Activated CD4-positive, alpha-beta T cell treated with anti-CD3 and anti-CD28 coated beads, Interleukin-2, amount 10 ng/mL, durations not matched to agents 24 days and 14 days (primary cell): ENCODE results near the gene BBS9. TPM values are rescaled to one million over a fixed set of nuclear protein-coding genes. Genes with fewer than 3 reads are reported as not detected.
A peak's percentile ranks its signal among the peaks of the same experiment; 100 is the strongest.

Experiments used
- DNase-seq: peaks from one replicate; pipeline ENCODE4 v3.0.0; 2022
- H3K27ac Mint-ChIP-seq: one replicate; pipeline ENCODE4 v1.8.0; 2022; ENCODE audit warnings: mild to moderate bottlenecking, mixed read lengths
- H3K27me3 Mint-ChIP-seq: one replicate; pipeline ENCODE4 v1.8.0; 2022; ENCODE audit warnings: mixed read lengths
- H3K36me3 Mint-ChIP-seq: one replicate; pipeline ENCODE4 v1.8.0; 2022; ENCODE audit warnings: low read depth, mild to moderate bottlenecking, mixed read lengths
- H3K4me1 Mint-ChIP-seq: one replicate; pipeline ENCODE4 v1.8.0; 2021; ENCODE audit warnings: mixed read lengths
- H3K4me3 Mint-ChIP-seq: one replicate; pipeline ENCODE4 v1.8.0; 2022; ENCODE audit warnings: mild to moderate bottlenecking, moderate library complexity, mixed read lengths
- H3K9me3 Mint-ChIP-seq: one replicate; pipeline ENCODE4 v1.8.0; 2021; ENCODE audit warnings: mixed read lengths
- intact Hi-C: fragments of 100-400 bp; cut with micrococcal nuclease; formaldehyde crosslinking; loops from one replicate; pipeline ENCODE4 v1.15.1; 2023
- total RNA-seq: library from RNA; stranded (reverse); gene quantifications from 2 replicates; pipeline ENCODE4 v1.2.3, GENCODE V29; 2022

BBS9 gene
- total RNA-seq, 1 donor from 2014 or later = 4.3 TPM

DNA sequence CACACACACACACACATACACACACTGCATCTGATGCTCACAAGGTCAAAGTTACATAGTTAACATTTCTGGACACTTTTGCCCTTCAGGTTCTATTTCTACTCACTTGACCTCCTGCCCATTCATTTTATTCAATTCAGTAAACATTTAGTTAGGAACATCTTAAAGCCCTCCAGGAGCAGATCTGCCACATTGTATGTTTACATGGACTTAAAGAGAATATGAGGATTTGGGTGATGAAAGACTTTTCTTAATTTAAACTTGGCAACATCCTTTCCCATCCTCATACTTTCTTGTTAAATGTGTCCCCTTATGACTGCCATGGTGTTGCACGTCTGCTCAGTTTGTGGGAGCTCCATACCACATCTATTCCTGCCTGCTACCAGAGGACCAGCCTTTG, 453.2 kb downstream of the BBS9 start:
- no peak for DNase-seq
- Mint-ChIP-seq H3K27me3 (no peaks in the 10 kb centered on the region), H3K27ac (no peak overlapping the region), H3K9me3 (no peaks in the 10 kb centered on the region), H3K4me3 (no peak overlapping the region), H3K36me3 (no peaks in the 10 kb centered on the region), H3K4me1 (no peaks in the 10 kb centered on the region)
- intact Hi-C loops = no loop called here

DNA sequence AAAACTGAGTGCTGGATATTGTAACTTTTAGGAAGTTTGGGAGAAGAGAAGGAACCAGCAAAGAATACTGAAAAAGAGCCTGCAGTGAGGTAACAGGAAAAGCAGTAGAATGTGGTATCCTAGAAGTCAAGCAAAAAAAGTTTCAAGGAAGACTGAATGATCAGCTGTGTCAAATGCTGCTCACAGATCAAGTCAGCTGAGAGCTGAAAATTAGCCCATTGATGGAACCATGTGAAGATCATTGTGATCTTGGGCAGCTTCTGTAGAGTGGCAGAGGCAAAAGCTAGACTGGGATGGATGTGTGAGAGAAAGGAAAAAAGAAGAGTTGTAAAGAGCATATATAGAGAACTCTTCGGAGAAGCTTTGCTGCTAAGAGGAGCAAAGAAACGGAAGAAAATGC, 460.5 kb downstream of the BBS9 start:
- DNase-seq = peak; percentile 30
- no peak overlapping the region for H3K27ac Mint-ChIP-seq
- no peaks in the 10 kb centered on the region for H3K36me3 Mint-ChIP-seq
- no peaks in the 10 kb centered on the region for H3K9me3 Mint-ChIP-seq
- no peak overlapping the region for H3K4me3 Mint-ChIP-seq
- no peaks in the 10 kb centered on the region for H3K27me3 Mint-ChIP-seq
- intact Hi-C loops = no loop called here
- no peaks in the 10 kb centered on the region for H3K4me1 Mint-ChIP-seq

DNA sequence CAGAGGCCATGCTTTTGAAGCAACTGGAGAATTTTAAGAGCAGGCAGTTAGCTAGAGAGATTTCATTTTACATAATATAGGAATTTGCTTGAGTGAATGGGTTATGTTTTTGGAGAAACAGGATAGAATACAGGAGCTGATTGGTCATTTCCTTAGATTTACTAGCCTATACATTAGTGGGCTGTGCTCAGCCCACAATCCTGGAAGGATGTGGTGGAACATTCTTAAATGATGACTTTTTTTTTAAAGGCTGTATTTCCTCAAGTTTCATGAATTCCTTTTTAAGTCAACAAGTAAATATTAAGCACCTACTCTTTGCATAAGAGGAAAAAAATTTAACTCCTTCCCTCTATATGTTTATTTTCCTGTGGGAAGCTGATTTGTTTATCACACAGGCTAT, 461.6 kb downstream of the BBS9 start:
- intact Hi-C loops = no loop called here
- Mint-ChIP-seq H3K27me3 (no peaks in the 10 kb centered on the region), H3K36me3 (no peaks in the 10 kb centered on the region), H3K9me3 (no peaks in the 10 kb centered on the region), H3K4me1 (no peaks in the 10 kb centered on the region), H3K4me3 (no peak overlapping the region), H3K27ac (no peak overlapping the region)
- no peak for DNase-seq

DNA sequence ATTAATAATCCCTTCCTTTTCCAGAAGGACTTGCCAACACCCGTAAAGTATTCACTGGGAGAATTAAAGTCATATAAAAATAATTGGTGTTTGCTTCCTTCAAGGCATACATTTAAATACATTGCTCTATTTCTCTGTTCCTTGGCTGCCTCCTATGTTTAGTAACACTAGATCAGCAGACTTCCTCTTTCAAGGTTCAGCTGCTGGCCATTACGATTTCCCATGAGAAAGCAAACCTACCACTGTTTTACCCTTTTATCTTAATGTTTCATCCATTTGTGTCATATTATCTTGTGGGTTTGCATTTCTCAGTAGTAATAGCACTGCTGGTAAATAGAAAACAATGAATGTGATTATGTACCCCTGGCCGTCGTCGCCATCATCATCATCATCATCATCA, 462.1 kb downstream of the BBS9 start:
- H3K4me3 Mint-ChIP-seq = no peak overlapping the region
- intact Hi-C loops = no loop called here
- H3K27ac Mint-ChIP-seq = no peak overlapping the region
- no peaks in the 10 kb centered on the region for H3K4me1 Mint-ChIP-seq
- DNase-seq = peak; percentile 1
- no peaks in the 10 kb centered on the region for H3K9me3 Mint-ChIP-seq
- H3K36me3 Mint-ChIP-seq = no peaks in the 10 kb centered on the region
- no peaks in the 10 kb centered on the region for H3K27me3 Mint-ChIP-seq

DNA sequence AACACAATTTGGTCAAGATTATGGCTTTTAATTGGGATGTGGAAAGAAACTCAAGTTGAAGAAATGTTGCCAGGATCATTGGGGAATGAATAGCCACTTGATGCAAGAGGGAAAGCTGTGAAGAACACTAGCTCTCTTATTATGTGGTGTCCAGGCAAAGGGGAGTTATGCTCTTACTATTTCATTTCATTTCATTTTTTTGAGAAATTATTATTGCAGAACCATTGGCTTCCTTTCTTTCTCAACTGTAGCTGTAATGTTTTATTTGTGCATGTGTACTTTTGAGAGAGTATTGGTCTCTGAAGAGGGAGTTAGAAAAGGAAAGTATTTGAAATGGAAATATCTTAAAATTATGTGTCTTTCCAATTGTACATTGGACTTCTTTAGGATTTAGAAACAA, 463.4 kb downstream of the BBS9 start:
- no peak overlapping the region for H3K4me3 Mint-ChIP-seq

DNA sequence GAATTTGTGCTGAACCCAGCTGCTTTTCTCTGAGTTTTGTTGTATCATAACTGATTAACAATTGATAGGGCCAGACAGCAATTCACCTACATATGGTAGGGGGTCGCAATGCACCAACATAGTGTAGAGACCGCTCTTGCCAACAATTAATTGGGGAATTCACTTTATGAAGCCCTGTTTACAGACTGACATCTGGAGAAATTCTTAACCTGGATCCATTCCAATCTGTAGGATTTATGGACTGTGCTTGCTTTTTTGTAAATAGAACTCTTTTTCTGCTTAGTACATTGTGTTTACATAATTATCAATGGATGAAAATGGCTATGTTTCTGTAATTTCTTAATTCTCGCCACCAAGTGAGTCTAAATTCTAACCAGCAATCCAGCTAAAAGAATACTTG, 464.2 kb downstream of the BBS9 start:
- no peaks in the 10 kb centered on the region for H3K9me3 Mint-ChIP-seq
- H3K27me3 Mint-ChIP-seq = no peaks in the 10 kb centered on the region
- H3K36me3 Mint-ChIP-seq = no peaks in the 10 kb centered on the region
- intact Hi-C loops = no loop called here
- no peaks in the 10 kb centered on the region for H3K4me1 Mint-ChIP-seq
- H3K4me3 Mint-ChIP-seq = no peak overlapping the region
- no peak overlapping the region for H3K27ac Mint-ChIP-seq
- no peak for DNase-seq

More for the DNA sequence above, 463.4 kb downstream of the BBS9 start:
- Mint-ChIP-seq H3K27me3 (no peaks in the 10 kb centered on the region), H3K36me3 (no peaks in the 10 kb centered on the region), H3K4me1 (no peaks in the 10 kb centered on the region), H3K9me3 (no peaks in the 10 kb centered on the region), H3K27ac (no peak overlapping the region)
- no peak for DNase-seq
- intact Hi-C loops = no loop called here

DNA sequence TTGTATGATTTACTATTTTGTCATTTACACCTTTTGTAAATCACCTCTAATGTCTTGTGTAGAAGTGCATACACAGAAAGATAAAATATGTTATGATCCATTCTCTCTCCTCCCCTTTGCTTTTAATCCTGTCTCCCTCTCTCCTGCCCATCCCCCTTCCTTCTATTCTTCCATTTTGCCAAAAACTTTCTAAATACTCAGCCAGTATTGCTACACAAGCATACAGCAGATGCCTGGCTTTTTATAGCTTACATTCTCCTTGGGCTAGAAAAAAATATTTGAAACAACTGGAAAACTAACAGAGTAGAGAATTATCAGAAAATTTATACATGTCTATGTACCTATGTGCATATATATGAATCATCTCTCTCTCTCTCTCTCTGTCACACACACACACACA, 467.3 kb downstream of the BBS9 start:
- intact Hi-C loops = no loop called here
- Mint-ChIP-seq H3K27me3 (no peaks in the 10 kb centered on the region), H3K36me3 (no peaks in the 10 kb centered on the region)

DNA sequence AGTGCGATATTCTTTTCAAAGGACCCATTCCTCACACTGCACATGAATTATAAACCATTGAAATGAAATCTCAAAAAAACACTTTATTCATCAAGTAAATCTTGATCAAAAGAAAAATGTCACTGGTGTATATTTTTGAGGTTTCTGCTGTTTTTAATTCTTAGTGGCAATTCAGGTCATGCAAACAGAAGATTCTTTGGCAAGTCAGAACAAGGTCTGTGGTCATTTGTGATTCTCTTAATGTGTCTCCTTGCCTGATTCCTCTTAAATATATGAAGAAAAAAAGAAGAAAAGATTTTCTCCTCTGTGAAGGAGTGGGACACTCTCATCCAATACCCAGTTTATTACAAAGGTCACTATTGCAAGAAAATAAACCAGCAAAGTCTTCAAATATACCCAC, 467.8 kb downstream of the BBS9 start:
- Mint-ChIP-seq H3K4me1 (no peaks in the 10 kb centered on the region), H3K36me3 (no peaks in the 10 kb centered on the region), H3K27ac (no peak overlapping the region), H3K27me3 (no peaks in the 10 kb centered on the region), H3K9me3 (no peaks in the 10 kb centered on the region), H3K4me3 (no peak overlapping the region)
- intact Hi-C loops = no loop called here
- DNase-seq = no peak

More for the DNA sequence above, 467.3 kb downstream of the BBS9 start:
- H3K4me3 Mint-ChIP-seq = no peak overlapping the region
- DNase-seq = no peak
- no peaks in the 10 kb centered on the region for H3K9me3 Mint-ChIP-seq
- no peaks in the 10 kb centered on the region for H3K4me1 Mint-ChIP-seq
- H3K27ac Mint-ChIP-seq = no peak overlapping the region

DNA sequence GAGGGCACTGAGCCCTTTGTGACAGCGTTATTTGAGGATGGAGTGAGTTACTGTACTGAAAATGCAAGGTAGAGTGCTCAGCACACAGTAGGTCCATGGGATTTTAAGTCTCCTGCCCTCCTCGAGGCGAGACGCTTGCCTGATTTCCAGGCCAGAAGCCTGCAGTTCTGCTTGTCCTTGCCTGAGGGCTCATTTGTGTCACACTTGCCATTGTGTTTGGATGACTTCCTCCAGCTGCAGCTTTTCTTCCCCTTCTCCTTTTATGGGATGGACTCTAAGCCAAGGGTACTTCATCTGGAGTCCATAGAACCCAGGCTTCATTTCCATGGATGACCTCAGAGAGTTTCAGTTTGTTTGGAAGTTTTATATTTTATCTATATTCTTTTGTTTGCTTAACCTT, 471.7 kb downstream of the BBS9 start:
- H3K27me3 Mint-ChIP-seq = no peaks in the 10 kb centered on the region
- H3K4me3 Mint-ChIP-seq = no peak overlapping the region
- no peak overlapping the region for H3K27ac Mint-ChIP-seq
- H3K4me1 Mint-ChIP-seq = no peaks in the 10 kb centered on the region
- intact Hi-C loops = no loop called here
- DNase-seq = no peak
- H3K36me3 Mint-ChIP-seq = no peaks in the 10 kb centered on the region
- H3K9me3 Mint-ChIP-seq = no peaks in the 10 kb centered on the region

DNA sequence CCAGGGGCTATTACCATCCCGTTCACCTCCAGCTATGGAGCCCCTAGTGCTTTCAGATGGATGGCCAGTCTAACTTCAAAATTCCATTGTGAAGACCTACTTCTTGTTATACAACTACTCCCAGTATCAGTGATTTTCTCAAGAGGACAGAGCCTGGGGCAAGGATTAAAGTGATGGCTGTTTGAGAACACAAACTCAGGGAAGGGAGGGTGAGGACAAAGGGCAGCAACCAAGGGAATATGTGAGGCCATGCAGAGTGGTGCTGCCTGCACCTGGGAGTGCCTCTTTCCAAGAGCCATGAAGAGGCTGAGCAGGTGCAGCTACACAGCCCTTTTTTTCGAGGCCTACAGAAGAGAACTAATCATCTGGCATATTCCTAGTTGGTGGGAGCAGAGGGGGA, 472.5 kb downstream of the BBS9 start:
- H3K9me3 Mint-ChIP-seq = no peaks in the 10 kb centered on the region
- H3K4me3 Mint-ChIP-seq = no peak overlapping the region
- no peak overlapping the region for H3K27ac Mint-ChIP-seq
- intact Hi-C loops = no loop called here
- no peak for DNase-seq
- H3K4me1 Mint-ChIP-seq = no peaks in the 10 kb centered on the region
- no peaks in the 10 kb centered on the region for H3K36me3 Mint-ChIP-seq
- H3K27me3 Mint-ChIP-seq = no peaks in the 10 kb centered on the region

DNA sequence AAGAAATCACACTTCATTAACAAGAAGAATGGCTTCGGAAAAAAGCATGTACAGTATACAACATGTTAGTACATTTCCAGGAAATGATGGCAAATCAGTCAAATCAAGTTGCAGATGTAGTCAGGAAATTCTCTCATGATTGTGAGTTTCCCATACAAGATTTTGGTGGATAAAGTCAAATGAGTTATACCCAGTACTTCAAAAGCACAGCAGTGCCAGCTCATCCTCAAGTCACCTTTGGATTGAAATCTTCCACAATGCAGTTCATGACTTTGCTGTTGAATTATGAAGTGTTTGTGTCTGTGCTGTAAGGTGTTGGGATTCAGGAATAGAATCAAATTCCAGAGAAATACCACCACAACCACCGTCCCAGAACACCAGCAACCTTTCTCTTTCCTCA, 474.7 kb downstream of the BBS9 start:
- H3K4me1 Mint-ChIP-seq = no peaks in the 10 kb centered on the region
- H3K4me3 Mint-ChIP-seq = no peak overlapping the region
- no peaks in the 10 kb centered on the region for H3K27me3 Mint-ChIP-seq
- intact Hi-C loops = no loop called here
- H3K9me3 Mint-ChIP-seq = no peaks in the 10 kb centered on the region
- no peaks in the 10 kb centered on the region for H3K36me3 Mint-ChIP-seq
- H3K27ac Mint-ChIP-seq = no peak overlapping the region
- DNase-seq = no peak

DNA sequence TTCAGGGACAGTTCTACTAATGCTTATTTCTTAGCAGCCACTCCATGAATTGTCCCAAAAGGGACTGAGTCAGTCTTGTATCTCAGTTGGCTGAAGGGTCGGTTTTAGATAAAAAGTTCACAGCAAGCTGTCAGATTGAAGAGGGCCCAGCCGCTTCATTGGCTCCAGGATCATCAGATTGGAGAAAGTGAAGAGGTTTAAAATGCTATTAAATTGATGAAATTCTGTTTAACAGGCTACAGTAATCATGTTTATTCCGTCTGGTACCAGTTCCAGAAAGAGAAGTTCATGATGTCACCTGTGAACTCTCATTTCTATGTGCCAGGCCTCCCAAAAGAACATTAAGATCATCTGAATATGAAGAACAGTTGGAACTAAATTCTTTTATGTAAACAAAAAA, 481.6 kb downstream of the BBS9 start:
- Mint-ChIP-seq H3K27ac (no peak overlapping the region), H3K4me3 (no peak overlapping the region), H3K4me1 (no peaks in the 10 kb centered on the region), H3K27me3 (no peaks in the 10 kb centered on the region), H3K36me3 (no peaks in the 10 kb centered on the region), H3K9me3 (no peaks in the 10 kb centered on the region)
- intact Hi-C loops = no loop called here
- no peak for DNase-seq

DNA sequence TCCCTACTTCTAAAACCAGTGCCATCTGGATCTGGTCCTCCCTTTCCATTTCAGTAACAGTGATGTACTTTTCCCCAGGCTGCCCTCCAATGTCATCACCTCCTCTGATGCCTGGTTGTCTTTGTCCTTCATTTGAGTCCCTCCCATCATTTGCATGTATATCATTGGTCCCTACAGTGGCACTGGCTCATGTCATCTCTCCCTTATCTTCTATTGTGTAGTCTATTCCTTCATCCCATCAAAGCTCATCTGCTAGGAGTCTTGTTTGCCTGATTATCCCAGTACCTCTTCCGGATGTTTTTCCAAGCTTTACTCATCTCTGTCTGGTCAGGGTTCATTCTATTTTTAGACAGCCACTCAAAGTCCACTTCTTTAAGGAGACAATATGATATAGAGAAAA, 483.1 kb downstream of the BBS9 start:
- H3K4me3 Mint-ChIP-seq = no peak overlapping the region
- no peak overlapping the region for H3K27ac Mint-ChIP-seq
- H3K36me3 Mint-ChIP-seq = no peaks in the 10 kb centered on the region
- H3K4me1 Mint-ChIP-seq = no peaks in the 10 kb centered on the region
- no peak for DNase-seq
- H3K9me3 Mint-ChIP-seq = no peaks in the 10 kb centered on the region
- intact Hi-C loops = no loop called here
- no peaks in the 10 kb centered on the region for H3K27me3 Mint-ChIP-seq

DNA sequence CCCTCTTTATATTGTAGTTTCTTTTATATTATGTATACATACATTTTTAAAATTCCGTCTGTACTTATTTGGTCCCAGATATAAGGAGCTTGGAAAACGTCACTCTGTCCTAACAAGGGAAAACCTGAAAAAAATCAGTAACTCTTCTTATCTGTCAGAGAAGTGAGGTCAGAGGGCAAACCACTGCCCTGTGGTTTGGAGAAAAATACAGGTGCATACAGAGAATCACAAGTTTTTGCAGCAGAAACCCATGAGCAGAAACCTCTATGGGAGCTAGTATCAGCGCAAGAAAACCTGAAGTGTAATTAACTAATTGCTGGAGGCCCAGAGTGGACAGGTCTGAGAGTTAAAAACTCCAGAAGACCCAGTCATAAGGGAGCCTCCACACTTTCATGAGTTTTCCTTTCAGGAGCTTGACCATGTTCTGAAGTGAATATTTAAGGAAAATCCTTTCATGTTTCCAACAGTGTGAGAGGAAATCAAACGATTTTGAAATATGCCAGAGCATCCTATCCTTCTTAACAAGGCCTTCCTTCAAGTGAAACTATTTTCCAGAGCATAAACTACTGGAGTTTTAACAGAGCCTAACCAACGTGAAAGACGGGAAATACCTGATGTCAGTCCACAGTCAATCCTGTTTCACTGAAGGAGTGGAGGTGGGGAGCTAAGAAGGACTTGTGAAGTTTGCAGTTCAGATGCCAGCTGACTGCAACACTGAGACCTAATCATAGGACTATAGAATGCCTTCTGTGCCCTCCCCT, 485.2 kb downstream of the BBS9 start:
- no peak overlapping the region for H3K4me3 Mint-ChIP-seq
- no peaks in the 10 kb centered on the region for H3K36me3 Mint-ChIP-seq
- no peaks in the 10 kb centered on the region for H3K27me3 Mint-ChIP-seq
- H3K9me3 Mint-ChIP-seq = no peaks in the 10 kb centered on the region
- no peak overlapping the region for H3K27ac Mint-ChIP-seq
- no peak for DNase-seq
- no peaks in the 10 kb centered on the region for H3K4me1 Mint-ChIP-seq
- intact Hi-C loops = no loop called here

DNA sequence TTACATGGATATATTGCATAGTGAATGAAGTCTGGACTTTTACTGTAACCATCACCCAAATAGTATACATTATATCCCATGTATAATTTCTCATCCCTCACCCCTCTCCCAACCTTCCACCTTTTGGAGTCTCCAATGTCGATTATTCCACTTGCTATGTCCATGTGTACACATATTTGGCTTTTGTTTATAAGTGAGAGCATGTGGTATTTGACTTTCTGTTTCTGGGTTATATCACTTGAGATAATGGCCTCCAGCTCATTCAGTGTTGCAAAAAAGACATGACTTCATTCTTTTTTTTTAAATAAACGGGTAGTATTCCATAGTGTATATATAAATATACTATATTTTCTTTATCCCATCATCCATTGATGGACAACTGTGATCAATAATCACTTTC, 487.4 kb downstream of the BBS9 start:
- intact Hi-C loops = no loop called here
- Mint-ChIP-seq H3K4me3 (no peak overlapping the region), H3K27ac (no peak overlapping the region), H3K36me3 (no peaks in the 10 kb centered on the region), H3K9me3 (peaks cover 4% of the 10 kb centered on the region), H3K4me1 (no peaks in the 10 kb centered on the region), H3K27me3 (no peaks in the 10 kb centered on the region)
- DNase-seq = no peak
